HEK293 (cell line): ENCODE measurements around the gene NCK1.

Source experiments
- CTCF ChIA-PET: fragments of 350-600 bp; formaldehyde crosslinking; extraction: SDS; loops from one replicate; lab custom pipeline; 2021; ENCODE audit warnings: antibody characterized with exemption; lab: Yijun Ruan, JAX
- POLR2A ChIA-PET: fragments of 300-600 bp; formaldehyde crosslinking; extraction: SDS; loops from one replicate; lab custom pipeline; 2020; ENCODE audit warnings: antibody characterized with exemption, inconsistent platforms; lab: Yijun Ruan, JAX
- H3K27ac ChIP-seq: fragments of 200-500 bp; sonication (Bioruptor generic); 2 replicates; pipeline ENCODE4 v1.5.1; 2014; ENCODE audit warnings: low read depth, low read length, control low read depth, inconsistent platforms; ENCODE audit errors: extremely low read depth
- H3K36me3 ChIP-seq, 2 experiments: fragments of 200-500 bp in 1 of 2; sonication (Bioruptor generic) in 1 of 2; 1 replicate in 1 of 2; 2 replicates in 1 of 2; pipeline ENCODE4 v1.5.1; 2014 to 2017; ENCODE audit warnings: inconsistent platforms in 2 of 2, low read length in 2 of 2; ENCODE audit not compliant: control insufficient read depth in 2 of 2, insufficient read depth in 1 of 2
- H3K4me1 ChIP-seq: fragments of 200-500 bp; sonication (Bioruptor generic); 2 replicates; pipeline ENCODE4 v1.5.1; 2014; ENCODE audit warnings: mild to moderate bottlenecking, low read length, inconsistent platforms; ENCODE audit not compliant: control insufficient read depth, insufficient read depth
- H3K4me3 ChIP-seq: 2 replicates; pipeline ENCODE4 v1.5.1; 2011; ENCODE audit warnings: low read depth, mild to moderate bottlenecking, control low read depth, low read length, moderate library complexity
- H3K9me3 ChIP-seq: fragments of 200-500 bp; sonication (Bioruptor generic); 2 replicates; pipeline ENCODE4 v1.5.1; 2014; ENCODE audit warnings: low read depth, low read length, inconsistent platforms; ENCODE audit not compliant: control insufficient read depth, insufficient read depth
- KLF10 ChIP-seq: fragments of 450-650 bp; IDR thresholded peaks from 2 replicates; pipeline ENCODE4 v1.5.1; 2018; ENCODE audit warnings: missing biosample characterization, mild to moderate bottlenecking, missing genetic modification characterization
- MEIS1 ChIP-seq: sonication (generic); formaldehyde crosslinking; IDR thresholded peaks from 2 replicates; pipeline ENCODE4 v1.8.1; 2022; ENCODE audit warnings: missing genetic modification reagents, mild to moderate bottlenecking, borderline replicate concordance
- ZBTB10 ChIP-seq: fragments of 450-650 bp; formaldehyde crosslinking; IDR thresholded peaks from 2 replicates; pipeline ENCODE4 v1.5.1; 2016; ENCODE audit warnings: missing biosample characterization, missing genetic modification characterization
- ZBTB20 ChIP-seq: fragments of 450-650 bp; formaldehyde crosslinking; IDR thresholded peaks from 2 replicates; pipeline ENCODE4 v1.5.1; 2016; ENCODE audit warnings: missing biosample characterization, missing genetic modification characterization
- ZNF169 ChIP-seq: fragments of 450-650 bp; formaldehyde crosslinking; IDR thresholded peaks from 2 replicates; pipeline ENCODE4 v1.5.1; 2016; ENCODE audit warnings: missing biosample characterization, missing genetic modification characterization
- ZNF26 ChIP-seq: fragments of 450-650 bp; formaldehyde crosslinking; IDR thresholded peaks from 2 replicates; pipeline ENCODE4 v1.5.1; 2016; ENCODE audit warnings: missing biosample characterization, missing genetic modification characterization
- ZNF324 ChIP-seq: fragments of 450-650 bp; formaldehyde crosslinking; IDR thresholded peaks from 2 replicates; pipeline ENCODE4 v1.5.1; 2016; ENCODE audit warnings: missing biosample characterization, missing genetic modification characterization
- ZNF335 ChIP-seq: fragments of 450-650 bp; formaldehyde crosslinking; conservative IDR thresholded peaks from 2 replicates; pipeline ENCODE4 v1.5.1; 2016; ENCODE audit warnings: missing biosample characterization, missing genetic modification characterization
- ZNF391 ChIP-seq: fragments of 450-650 bp; formaldehyde crosslinking; IDR thresholded peaks from 2 replicates; pipeline ENCODE4 v1.5.1; 2016; ENCODE audit warnings: low read depth, missing biosample characterization, missing genetic modification characterization, borderline replicate concordance
- ZNF426 ChIP-seq: fragments of 450-650 bp; formaldehyde crosslinking; IDR thresholded peaks from 2 replicates; pipeline ENCODE4 v1.5.1; 2017; ENCODE audit warnings: missing biosample characterization, missing genetic modification characterization, mild to moderate bottlenecking, inconsistent platforms, moderate library complexity
- ZSCAN23 ChIP-seq: fragments of 450-650 bp; formaldehyde crosslinking; IDR thresholded peaks from 2 replicates; pipeline ENCODE4 v1.5.1; 2016; ENCODE audit warnings: missing biosample characterization, missing genetic modification characterization
- ZSCAN30 ChIP-seq: fragments of 450-650 bp; IDR thresholded peaks from 2 replicates; pipeline ENCODE4 v1.5.1; 2018; ENCODE audit warnings: missing biosample characterization, mild to moderate bottlenecking, missing genetic modification characterization, moderate library complexity
- TF ChIP-seq, protein P1 (sequence below): fragments of 450-650 bp; formaldehyde crosslinking; IDR thresholded peaks from 2 replicates; pipeline ENCODE4 v1.5.1; 2016; ENCODE audit warnings: missing biosample characterization, missing genetic modification characterization, borderline replicate concordance
- TF ChIP-seq, protein P2 (sequence below): fragments of 450-650 bp; formaldehyde crosslinking; IDR thresholded peaks from 2 replicates; pipeline ENCODE4 v1.5.1; 2016; ENCODE audit warnings: missing biosample characterization, missing genetic modification characterization
- TF ChIP-seq, protein P3 (sequence below): fragments of 450-650 bp; formaldehyde crosslinking; IDR thresholded peaks from 2 replicates; pipeline ENCODE4 v1.5.1; 2016; ENCODE audit warnings: missing biosample characterization, missing genetic modification characterization
- TF ChIP-seq, protein P4 (sequence below): fragments of 450-650 bp; formaldehyde crosslinking; IDR thresholded peaks from 2 replicates; pipeline ENCODE4 v1.5.1; 2016; ENCODE audit warnings: missing biosample characterization, missing genetic modification characterization

Gene NCK1

GRCh38 chr3:136938334-136938733 is 76.3 kb downstream of the NCK1 start:
- H3K4me1 ChIP-seq, result no peaks in the 10 kb centered on the region
- POLR2A ChIA-PET, result no interaction called here
- H3K9me3 ChIP-seq, result no peaks in the 10 kb centered on the region
- no peak overlapping the region for H3K4me3 ChIP-seq
- peaks cover 0 to 4% of the 10 kb centered on the region in 2 experiments; a peak in 1 of 3 replicates for H3K36me3 ChIP-seq
- TF ChIP-seq ZNF324 (tag by site-specific recombination), result no peak
- TF ChIP-seq ZNF26 (tag by site-specific recombination), result no peak
- TF ChIP-seq ZNF426 (tag by site-specific recombination), result no peak
- no peak for TF ChIP-seq ZNF335 (tag by site-specific recombination)
- TF ChIP-seq KLF10 (tag by site-specific recombination), result no peak
- TF ChIP-seq ZNF169, result no peak
- no peak for TF ChIP-seq ZSCAN23
- no peak for TF ChIP-seq ZBTB10
- TF ChIP-seq, protein P1, sequence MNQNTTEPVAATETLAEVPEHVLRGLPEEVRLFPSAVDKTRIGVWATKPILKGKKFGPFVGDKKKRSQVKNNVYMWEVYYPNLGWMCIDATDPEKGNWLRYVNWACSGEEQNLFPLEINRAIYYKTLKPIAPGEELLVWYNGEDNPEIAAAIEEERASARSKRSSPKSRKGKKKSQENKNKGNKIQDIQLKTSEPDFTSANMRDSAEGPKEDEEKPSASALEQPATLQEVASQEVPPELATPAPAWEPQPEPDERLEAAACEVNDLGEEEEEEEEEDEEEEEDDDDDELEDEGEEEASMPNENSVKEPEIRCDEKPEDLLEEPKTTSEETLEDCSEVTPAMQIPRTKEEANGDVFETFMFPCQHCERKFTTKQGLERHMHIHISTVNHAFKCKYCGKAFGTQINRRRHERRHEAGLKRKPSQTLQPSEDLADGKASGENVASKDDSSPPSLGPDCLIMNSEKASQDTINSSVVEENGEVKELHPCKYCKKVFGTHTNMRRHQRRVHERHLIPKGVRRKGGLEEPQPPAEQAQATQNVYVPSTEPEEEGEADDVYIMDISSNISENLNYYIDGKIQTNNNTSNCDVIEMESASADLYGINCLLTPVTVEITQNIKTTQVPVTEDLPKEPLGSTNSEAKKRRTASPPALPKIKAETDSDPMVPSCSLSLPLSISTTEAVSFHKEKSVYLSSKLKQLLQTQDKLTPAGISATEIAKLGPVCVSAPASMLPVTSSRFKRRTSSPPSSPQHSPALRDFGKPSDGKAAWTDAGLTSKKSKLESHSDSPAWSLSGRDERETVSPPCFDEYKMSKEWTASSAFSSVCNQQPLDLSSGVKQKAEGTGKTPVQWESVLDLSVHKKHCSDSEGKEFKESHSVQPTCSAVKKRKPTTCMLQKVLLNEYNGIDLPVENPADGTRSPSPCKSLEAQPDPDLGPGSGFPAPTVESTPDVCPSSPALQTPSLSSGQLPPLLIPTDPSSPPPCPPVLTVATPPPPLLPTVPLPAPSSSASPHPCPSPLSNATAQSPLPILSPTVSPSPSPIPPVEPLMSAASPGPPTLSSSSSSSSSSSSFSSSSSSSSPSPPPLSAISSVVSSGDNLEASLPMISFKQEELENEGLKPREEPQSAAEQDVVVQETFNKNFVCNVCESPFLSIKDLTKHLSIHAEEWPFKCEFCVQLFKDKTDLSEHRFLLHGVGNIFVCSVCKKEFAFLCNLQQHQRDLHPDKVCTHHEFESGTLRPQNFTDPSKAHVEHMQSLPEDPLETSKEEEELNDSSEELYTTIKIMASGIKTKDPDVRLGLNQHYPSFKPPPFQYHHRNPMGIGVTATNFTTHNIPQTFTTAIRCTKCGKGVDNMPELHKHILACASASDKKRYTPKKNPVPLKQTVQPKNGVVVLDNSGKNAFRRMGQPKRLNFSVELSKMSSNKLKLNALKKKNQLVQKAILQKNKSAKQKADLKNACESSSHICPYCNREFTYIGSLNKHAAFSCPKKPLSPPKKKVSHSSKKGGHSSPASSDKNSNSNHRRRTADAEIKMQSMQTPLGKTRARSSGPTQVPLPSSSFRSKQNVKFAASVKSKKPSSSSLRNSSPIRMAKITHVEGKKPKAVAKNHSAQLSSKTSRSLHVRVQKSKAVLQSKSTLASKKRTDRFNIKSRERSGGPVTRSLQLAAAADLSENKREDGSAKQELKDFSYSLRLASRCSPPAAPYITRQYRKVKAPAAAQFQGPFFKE (tag by site-specific recombination), result no peak
- TF ChIP-seq, protein P2, sequence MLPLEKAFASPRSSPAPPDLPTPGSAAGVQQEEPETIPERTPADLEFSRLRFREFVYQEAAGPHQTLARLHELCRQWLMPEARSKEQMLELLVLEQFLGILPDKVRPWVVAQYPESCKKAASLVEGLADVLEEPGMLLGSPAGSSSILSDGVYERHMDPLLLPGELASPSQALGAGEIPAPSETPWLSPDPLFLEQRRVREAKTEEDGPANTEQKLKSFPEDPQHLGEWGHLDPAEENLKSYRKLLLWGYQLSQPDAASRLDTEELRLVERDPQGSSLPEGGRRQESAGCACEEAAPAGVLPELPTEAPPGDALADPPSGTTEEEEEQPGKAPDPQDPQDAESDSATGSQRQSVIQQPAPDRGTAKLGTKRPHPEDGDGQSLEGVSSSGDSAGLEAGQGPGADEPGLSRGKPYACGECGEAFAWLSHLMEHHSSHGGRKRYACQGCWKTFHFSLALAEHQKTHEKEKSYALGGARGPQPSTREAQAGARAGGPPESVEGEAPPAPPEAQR (tag by site-specific recombination), result no peak
- TF ChIP-seq MEIS1 (CRISPR knock-in tag), result no peak
- no peak for TF ChIP-seq ZNF391 (tag by site-specific recombination)
- TF ChIP-seq ZSCAN30 (tag by site-specific recombination), result no peak
- TF ChIP-seq, protein P3, sequence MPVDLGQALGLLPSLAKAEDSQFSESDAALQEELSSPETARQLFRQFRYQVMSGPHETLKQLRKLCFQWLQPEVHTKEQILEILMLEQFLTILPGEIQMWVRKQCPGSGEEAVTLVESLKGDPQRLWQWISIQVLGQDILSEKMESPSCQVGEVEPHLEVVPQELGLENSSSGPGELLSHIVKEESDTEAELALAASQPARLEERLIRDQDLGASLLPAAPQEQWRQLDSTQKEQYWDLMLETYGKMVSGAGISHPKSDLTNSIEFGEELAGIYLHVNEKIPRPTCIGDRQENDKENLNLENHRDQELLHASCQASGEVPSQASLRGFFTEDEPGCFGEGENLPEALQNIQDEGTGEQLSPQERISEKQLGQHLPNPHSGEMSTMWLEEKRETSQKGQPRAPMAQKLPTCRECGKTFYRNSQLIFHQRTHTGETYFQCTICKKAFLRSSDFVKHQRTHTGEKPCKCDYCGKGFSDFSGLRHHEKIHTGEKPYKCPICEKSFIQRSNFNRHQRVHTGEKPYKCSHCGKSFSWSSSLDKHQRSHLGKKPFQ (tag by site-specific recombination), result no peak
- TF ChIP-seq ZBTB20 (tag by site-specific recombination), result no peak
- TF ChIP-seq, protein P4, sequence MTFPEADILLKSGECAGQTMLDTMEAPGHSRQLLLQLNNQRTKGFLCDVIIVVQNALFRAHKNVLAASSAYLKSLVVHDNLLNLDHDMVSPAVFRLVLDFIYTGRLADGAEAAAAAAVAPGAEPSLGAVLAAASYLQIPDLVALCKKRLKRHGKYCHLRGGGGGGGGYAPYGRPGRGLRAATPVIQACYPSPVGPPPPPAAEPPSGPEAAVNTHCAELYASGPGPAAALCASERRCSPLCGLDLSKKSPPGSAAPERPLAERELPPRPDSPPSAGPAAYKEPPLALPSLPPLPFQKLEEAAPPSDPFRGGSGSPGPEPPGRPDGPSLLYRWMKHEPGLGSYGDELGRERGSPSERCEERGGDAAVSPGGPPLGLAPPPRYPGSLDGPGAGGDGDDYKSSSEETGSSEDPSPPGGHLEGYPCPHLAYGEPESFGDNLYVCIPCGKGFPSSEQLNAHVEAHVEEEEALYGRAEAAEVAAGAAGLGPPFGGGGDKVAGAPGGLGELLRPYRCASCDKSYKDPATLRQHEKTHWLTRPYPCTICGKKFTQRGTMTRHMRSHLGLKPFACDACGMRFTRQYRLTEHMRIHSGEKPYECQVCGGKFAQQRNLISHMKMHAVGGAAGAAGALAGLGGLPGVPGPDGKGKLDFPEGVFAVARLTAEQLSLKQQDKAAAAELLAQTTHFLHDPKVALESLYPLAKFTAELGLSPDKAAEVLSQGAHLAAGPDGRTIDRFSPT, result no peak
- no peak overlapping the region for H3K27ac ChIP-seq
- CTCF ChIA-PET, result no interaction called here
